WI38 (cell line): ENCODE data around the gene RHBG.

Source experiments
- H3K4me3 ChIP-seq: 2 replicates; pipeline ENCODE4 v1.5.1; 2011; ENCODE audit warnings: low read depth, mild to moderate bottlenecking, control low read depth, low read length
- TF ChIP-seq, protein P1 (sequence below): IDR thresholded peaks from 2 replicates; pipeline ENCODE4 v1.5.1; 2012; ENCODE audit warnings: low read depth, mild to moderate bottlenecking, control low read depth, low read length

RHBG gene

DNA sequence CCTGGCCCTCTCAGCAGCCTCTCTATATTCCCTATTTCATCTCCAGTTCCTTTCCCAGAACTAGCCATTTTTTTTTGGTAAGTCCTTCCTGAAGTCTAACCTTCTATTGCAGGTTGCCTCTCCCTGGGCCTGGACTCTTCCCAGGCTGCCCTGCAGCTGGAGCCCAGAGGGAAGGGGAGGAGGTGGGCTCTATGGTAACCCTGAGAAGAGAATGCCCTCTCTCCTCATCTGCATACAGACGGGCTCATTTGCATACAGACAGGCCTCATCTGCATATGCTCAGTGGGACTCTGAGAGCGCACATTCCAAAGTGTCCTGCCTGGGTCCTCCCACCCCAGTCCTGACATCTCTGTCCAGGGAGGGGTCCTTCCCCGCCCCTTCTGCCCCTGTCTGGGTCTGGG lies 32.7 kb downstream of the RHBG start:
- H3K4me3 ChIP-seq, result no peak overlapping the region
- TF ChIP-seq, protein P1, sequence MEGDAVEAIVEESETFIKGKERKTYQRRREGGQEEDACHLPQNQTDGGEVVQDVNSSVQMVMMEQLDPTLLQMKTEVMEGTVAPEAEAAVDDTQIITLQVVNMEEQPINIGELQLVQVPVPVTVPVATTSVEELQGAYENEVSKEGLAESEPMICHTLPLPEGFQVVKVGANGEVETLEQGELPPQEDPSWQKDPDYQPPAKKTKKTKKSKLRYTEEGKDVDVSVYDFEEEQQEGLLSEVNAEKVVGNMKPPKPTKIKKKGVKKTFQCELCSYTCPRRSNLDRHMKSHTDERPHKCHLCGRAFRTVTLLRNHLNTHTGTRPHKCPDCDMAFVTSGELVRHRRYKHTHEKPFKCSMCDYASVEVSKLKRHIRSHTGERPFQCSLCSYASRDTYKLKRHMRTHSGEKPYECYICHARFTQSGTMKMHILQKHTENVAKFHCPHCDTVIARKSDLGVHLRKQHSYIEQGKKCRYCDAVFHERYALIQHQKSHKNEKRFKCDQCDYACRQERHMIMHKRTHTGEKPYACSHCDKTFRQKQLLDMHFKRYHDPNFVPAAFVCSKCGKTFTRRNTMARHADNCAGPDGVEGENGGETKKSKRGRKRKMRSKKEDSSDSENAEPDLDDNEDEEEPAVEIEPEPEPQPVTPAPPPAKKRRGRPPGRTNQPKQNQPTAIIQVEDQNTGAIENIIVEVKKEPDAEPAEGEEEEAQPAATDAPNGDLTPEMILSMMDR, result no peak

DNA sequence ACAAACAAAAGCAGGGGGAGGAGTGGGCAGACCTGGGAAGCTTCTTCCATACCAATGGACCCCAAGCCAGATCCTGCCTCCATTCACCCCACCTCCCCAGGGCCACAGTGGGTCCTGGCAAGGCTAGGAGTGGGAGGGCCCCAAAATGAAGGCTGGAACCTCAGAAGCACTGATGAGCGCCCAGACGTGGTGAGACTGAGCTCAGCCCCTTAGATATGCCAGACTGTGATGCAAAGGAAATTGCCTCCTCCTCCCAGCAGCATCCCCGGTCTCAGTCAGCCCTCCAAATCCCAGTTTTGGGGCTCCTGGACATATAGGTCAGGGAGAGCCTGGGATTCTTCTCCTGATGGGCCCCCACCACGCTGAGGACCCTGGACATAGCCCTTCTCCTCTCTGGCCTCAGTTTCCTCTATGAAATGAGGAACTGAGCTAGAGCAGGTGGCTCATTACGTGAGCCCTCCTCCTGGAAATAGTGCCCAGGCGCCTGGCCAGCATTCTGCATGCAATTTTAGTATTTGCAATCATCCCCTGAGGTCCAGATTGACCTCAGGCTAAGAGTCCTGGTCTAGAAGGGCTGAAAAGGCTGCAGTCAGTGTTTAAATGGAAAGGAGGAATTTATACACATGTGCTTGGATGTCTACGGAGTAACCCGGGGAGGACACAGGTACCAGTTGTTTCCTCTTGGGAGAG lies 33.5 kb downstream of the RHBG start:
- no peak overlapping the region for H3K4me3 ChIP-seq
- TF ChIP-seq, protein P1, result no peak

DNA sequence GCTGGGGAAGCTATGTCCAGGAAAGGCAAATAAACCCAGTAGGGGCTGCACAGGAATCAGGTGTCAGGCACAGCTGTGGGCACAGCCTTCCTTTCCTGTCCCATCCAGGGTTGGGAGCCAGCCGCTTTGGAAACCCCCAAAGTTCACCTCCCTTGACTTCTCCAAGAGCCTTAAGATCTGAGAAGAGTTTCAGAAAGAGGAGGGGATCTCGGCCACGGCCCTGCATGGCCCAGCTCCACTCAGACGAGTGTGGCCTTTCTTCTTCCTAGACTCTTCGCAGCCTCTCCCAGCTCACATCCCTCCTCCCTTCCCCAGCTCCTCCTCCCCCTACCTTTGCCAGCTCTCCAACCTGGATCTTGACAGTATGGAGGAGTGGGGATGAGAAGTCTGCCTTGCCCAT lies 36.7 kb downstream of the RHBG start:
- TF ChIP-seq, protein P1, result no peak
- H3K4me3 ChIP-seq, result no peak overlapping the region

DNA sequence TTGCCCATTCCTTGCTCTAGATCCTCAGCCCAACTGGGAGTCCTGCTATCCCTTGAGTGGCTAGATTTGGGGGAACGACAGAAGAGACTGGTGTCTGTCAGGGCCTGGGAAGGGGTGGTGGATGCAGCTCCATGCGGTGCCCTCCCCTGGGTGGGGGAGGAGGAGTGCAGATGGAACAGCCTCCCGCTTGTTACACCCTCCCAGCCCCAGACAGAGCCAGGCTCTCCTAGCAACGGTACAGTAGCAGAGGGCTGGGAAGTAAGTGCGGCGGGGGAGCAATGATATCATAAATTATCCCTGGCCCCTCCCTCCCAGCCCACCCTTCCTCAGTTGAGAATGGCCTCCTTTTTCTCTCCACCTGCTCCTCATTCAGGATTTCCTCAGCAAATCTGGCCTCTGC lies 37.2 kb downstream of the RHBG start:
- H3K4me3 ChIP-seq, result no peak overlapping the region
- TF ChIP-seq, protein P1, result no peak

DNA sequence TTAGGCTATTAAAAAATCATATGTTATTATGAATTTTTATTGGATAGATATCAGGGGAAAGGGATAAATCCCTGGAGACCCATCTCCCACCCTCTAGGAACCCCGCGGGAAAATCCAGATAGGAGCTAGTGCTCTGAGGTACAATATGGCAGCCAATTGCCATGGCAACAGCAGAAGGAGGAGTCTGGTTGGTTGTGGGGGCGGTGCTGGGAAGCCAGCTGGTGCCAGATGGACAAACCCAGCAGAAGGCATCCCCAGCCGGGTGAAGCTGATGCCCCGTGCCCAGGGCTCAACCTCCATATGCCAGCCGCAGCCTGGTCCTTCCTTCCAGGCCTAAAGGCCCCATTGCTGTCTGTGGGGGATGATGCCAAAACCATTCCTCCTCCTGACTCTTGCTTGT lies 38.3 kb downstream of the RHBG start:
- TF ChIP-seq, protein P1, result no peak
- H3K4me3 ChIP-seq, result no peak overlapping the region

DNA sequence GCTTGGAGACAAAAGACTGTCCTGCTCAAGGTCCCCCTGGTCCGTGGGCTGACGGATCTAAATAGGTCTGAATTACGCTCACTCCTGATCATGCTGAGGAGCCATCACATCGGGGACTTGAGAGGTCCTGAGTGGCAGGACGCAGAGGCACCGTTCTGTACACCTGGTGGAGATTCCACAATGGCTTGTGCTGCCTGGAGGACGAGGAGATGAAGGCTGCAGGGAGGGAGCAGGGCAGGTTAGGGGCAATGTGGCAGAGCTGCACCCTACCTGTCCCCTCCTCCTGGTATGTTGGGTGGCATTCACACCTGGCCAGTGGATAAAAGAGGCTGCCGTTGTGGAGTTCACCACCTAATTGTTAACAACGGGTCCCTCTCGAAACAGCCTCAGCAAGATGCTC lies 38.7 kb downstream of the RHBG start:
- TF ChIP-seq, protein P1, result no peak

DNA sequence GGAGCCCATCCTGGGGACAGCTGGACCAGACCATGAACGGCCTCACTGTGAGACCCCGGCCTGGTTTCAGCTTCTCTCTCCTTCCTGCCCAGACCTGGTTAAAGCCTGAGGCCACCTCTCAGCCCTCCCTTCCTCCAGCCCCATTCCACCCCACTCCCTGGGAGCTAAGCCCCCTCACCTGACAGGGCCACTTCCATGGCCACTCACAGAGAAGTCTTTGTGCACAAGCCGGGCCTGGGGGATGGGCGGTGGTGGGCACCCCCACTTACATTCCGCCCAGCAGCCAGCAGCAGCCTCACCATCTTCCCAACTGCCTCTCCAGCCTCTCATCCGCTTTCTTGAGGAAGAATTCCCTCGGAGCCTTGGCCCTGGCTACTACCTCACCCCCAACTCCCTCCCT lies 40.4 kb downstream of the RHBG start:
- no peak overlapping the region for H3K4me3 ChIP-seq
- TF ChIP-seq, protein P1, result no peak

More for the DNA sequence above, 38.7 kb downstream of the RHBG start:
- H3K4me3 ChIP-seq, result no peak overlapping the region
